Bronchial epithelial cell (primary cell): ENCODE data around the gene NCMAP. TPM values are rescaled to one million over a fixed set of nuclear protein-coding genes. Genes with fewer than 3 reads are reported as not detected.

ENCODE experiments used
- DNase-seq: peaks from one replicate; pipeline ENCODE4 v3.0.0-alpha.2; 2010; ENCODE audit warnings: low read depth
- FAIRE-seq: peaks from 2 replicates; lab custom pipeline; 2011; peaks lifted over from hg19 to GRCh38; lab: Jason Lieb, UNC
- H3K27me3 ChIP-seq: 2 replicates; pipeline ENCODE4 v1.5.1; 2011; ENCODE audit warnings: low read length; ENCODE audit not compliant: control insufficient read depth, insufficient read depth
- H3K36me3 ChIP-seq: 2 replicates; pipeline ENCODE4 v1.5.1; 2011; ENCODE audit warnings: low read length; ENCODE audit not compliant: control insufficient read depth, insufficient read depth
- H3K4me3 ChIP-seq: 2 replicates; pipeline ENCODE4 v1.5.1; 2011; ENCODE audit warnings: mild to moderate bottlenecking, low read depth, low read length, control low read depth
- total RNA-seq: library from RNA; depleted of rRNA; stranded (reverse); fragments of >200 nt; gene quantifications from 2 replicates; pipeline ENCODE4 v1.2.1, GENCODE V29; 2014
- TF ChIP-seq, protein P1 (sequence below): IDR thresholded peaks from 2 replicates; pipeline ENCODE4 v1.5.1; 2011; ENCODE audit warnings: mild to moderate bottlenecking, moderate library complexity, low read length, control low read depth, inconsistent platforms; ENCODE audit not compliant: insufficient read depth, severe bottlenecking

NCMAP gene
- total RNA-seq, 1 donor from 2014 or later = not detected

- H3K4me3 ChIP-seq = no peak overlapping the region
- FAIRE-seq (no peak), DNase-seq (no peak)
- peaks cover 36% of the 10 kb centered on the region for H3K36me3 ChIP-seq
- TF ChIP-seq, protein P1, sequence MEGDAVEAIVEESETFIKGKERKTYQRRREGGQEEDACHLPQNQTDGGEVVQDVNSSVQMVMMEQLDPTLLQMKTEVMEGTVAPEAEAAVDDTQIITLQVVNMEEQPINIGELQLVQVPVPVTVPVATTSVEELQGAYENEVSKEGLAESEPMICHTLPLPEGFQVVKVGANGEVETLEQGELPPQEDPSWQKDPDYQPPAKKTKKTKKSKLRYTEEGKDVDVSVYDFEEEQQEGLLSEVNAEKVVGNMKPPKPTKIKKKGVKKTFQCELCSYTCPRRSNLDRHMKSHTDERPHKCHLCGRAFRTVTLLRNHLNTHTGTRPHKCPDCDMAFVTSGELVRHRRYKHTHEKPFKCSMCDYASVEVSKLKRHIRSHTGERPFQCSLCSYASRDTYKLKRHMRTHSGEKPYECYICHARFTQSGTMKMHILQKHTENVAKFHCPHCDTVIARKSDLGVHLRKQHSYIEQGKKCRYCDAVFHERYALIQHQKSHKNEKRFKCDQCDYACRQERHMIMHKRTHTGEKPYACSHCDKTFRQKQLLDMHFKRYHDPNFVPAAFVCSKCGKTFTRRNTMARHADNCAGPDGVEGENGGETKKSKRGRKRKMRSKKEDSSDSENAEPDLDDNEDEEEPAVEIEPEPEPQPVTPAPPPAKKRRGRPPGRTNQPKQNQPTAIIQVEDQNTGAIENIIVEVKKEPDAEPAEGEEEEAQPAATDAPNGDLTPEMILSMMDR = no peak
- H3K27me3 ChIP-seq = no peaks in the 10 kb centered on the region
Measured at GRCh38 chr1:24654010-24654409, 98.1 kb downstream of the NCMAP start.

DNA sequence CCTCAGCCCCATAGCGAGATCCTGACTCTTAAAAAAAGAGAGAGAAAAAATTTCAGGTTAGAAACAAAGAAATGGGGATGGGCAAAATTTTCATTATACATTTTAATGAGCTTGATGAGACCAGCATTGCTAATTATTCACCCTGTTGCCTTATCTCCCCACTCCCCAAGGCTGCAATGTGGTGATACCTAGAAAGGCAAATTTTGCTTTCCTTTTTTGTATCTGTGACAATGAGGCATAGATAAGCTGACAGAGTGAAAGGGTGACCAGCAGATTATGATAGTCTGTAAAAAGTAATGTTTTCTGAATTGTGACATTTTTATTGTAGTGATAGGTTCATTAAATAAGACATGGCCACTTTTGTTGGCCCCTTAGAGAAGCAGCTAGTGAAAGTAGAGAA lies 100.2 kb downstream of the NCMAP start:
- no peaks in the 10 kb centered on the region for H3K27me3 ChIP-seq
- TF ChIP-seq, protein P1 = no peak
- no peak overlapping the region for H3K4me3 ChIP-seq
- H3K36me3 ChIP-seq = peaks cover 30% of the 10 kb centered on the region
- DNase-seq (no peak), FAIRE-seq (no peak)

GRCh38 chr1:24657781-24658180 lies 101.9 kb downstream of the NCMAP start:
- H3K27me3 ChIP-seq = no peaks in the 10 kb centered on the region
- peaks cover 30% of the 10 kb centered on the region for H3K36me3 ChIP-seq
- no peak overlapping the region for H3K4me3 ChIP-seq
- TF ChIP-seq, protein P1 = no peak
- FAIRE-seq (no peak), DNase-seq (no peak)

Other genes starting within 250 kb of the NCMAP start
- gene GRHL3, start 236.7 kb upstream of the NCMAP start, total RNA-seq = 20.5 and 49.8 TPM in 2 replicates
- gene STPG1, start 142.3 kb upstream of the NCMAP start, total RNA-seq = 5.3 and 6.8 TPM in 2 replicates
- 21.8 and 35.8 TPM in 2 replicates for gene NIPAL3, start 140.3 kb upstream of the NCMAP start, total RNA-seq
- 12.1 and 15.9 TPM in 2 replicates for gene RCAN3, start 53.3 kb upstream of the NCMAP start, total RNA-seq
- 18.4 and 20.6 TPM in 2 replicates for gene SRRM1, start 87.2 kb downstream of the NCMAP start, total RNA-seq
- gene CLIC4, start 189.4 kb downstream of the NCMAP start, total RNA-seq = 120 and 141 TPM in 2 replicates